Spleen (tissue), 11 donors: ENCODE data around the gene CCDC86. TPM values are rescaled to one million over a fixed set of nuclear protein-coding genes. Genes with fewer than 3 reads are reported as not detected.

ENCODE experiments used
- DNase-seq: peaks from one replicate; pipeline ENCODE4 v3.0.0-alpha.2; 2020
- H3K27ac ChIP-seq, 8 donors: fragments of 200-600 bp; sonication (generic) in 7 of 8; 1 replicate in 4 of 8; 2 replicates in 4 of 8; pipeline versions ENCODE4 v1.5.0 to v1.8.0; 2016 to 2021; ENCODE audit warnings: inconsistent platforms in 4 of 8, mild to moderate bottlenecking in 4 of 8, moderate library complexity in 1 of 8
- H3K27me3 ChIP-seq, 7 donors: fragments of 200-600 bp; sonication (generic) in 6 of 7; replicated peaks in 1 of 7; 1 replicate in 4 of 7; 2 replicates in 3 of 7; pipeline versions ENCODE4 v1.5.0 to v1.8.0; 2016 to 2021; ENCODE audit warnings: inconsistent platforms in 3 of 7, mild to moderate bottlenecking in 1 of 7
- H3K36me3 ChIP-seq, 6 donors: fragments of 200-600 bp; sonication (generic) in 5 of 6; 1 replicate in 4 of 6; 2 replicates in 2 of 6; pipeline versions ENCODE4 v1.5.0 to v1.8.0; 2016 to 2021; ENCODE audit warnings: inconsistent platforms in 2 of 6
- H3K4me1 ChIP-seq, 6 donors: fragments of 200-600 bp; sonication (generic) in 5 of 6; 1 replicate in 3 of 6; 2 replicates in 3 of 6; pipeline versions ENCODE4 v1.5.0 to v1.8.0; 2016 to 2021; ENCODE audit warnings: inconsistent platforms in 3 of 6
- H3K4me3 ChIP-seq, 8 donors: fragments of 200-600 bp; sonication (generic) in 7 of 8; 1 replicate in 4 of 8; 2 replicates in 4 of 8; pipeline versions ENCODE4 v1.5.0 to v1.8.0; 2016 to 2021; ENCODE audit warnings: inconsistent platforms in 4 of 8, mild to moderate bottlenecking in 4 of 8, moderate library complexity in 2 of 8
- H3K9me3 ChIP-seq, 8 donors: fragments of 200-600 bp; sonication (generic) in 7 of 8; 1 replicate in 4 of 8; 2 replicates in 4 of 8; pipeline versions ENCODE4 v1.5.0 to v1.8.0; 2016 to 2021; ENCODE audit warnings: inconsistent platforms in 4 of 8
- CTCF ChIP-seq, 11 experiments: fragments of 200-600 bp in 7 of 11; fragments of 450-650 bp in 4 of 11; sonication (generic) in 4 of 11; IDR thresholded peaks in 8 of 11; conservative IDR thresholded peaks in 3 of 11; 1 replicate in 7 of 11; 2 replicates in 4 of 11; pipeline versions ENCODE4 v1.4.0 to v1.8.0; 2016 to 2021; ENCODE audit warnings: antibody characterized with exemption in 11 of 11, inconsistent platforms in 4 of 11, mild to moderate bottlenecking in 1 of 11
- POLR2A ChIP-seq, 3 donors: fragments of 450-650 bp; IDR thresholded peaks; one replicate each; pipeline ENCODE4 v1.5.1; 2017; ENCODE audit warnings: antibody characterized with exemption in 3 of 3, mild to moderate bottlenecking in 1 of 3
- POLR2AphosphoS5 ChIP-seq, 3 donors: sonication (generic); formaldehyde crosslinking; IDR thresholded peaks; one replicate each; pipeline ENCODE4 v1.5.1; 2017; ENCODE audit warnings: antibody characterized with exemption in 3 of 3
- WGBS, 5 donors: extraction: QIAGEN DNeasy Blood & Tissue Kit in 3 of 5; methylation state at CpG; one replicate each; pipeline versions ENCODE4 v1.1.5 to v1.1.7; 2013 to 2018; 5-methylcytosine and 5-hydroxymethylcytosine counted together
- intact Hi-C: fragments of 100-400 bp; cut with DNase I; formaldehyde crosslinking; loops from one replicate; pipeline ENCODE4 v1.15.0; 2023; ENCODE audit warnings: low total_unique reads
- polyA plus RNA-seq, 3 donors: library from polyadenylated mRNA; stranded (reverse); fragments of 200-250 nt; gene quantifications; one replicate each; pipeline ENCODE4 v1.2.1, GENCODE V29; 2013
- total RNA-seq, 7 donors: library from RNA; depleted of rRNA in 3 of 7; stranded (reverse); fragments of >200 nt in 3 of 7; fragmentation: NEBNext Ultra II Directional in 4 of 7; extraction: Animal tissue kit (Norgen Biotek cat#: 25700) in 4 of 7; gene quantifications; one replicate each; pipeline versions ENCODE4 v1.1.0 to v1.2.1, GENCODE V29; 2016 to 2021
- donor health status: healthy with polysubstance abuse.
- donor health status: DM: no; HTN: no; CAD: no; lungs with moderate emphysema.
- donor health status: DM: no; HTN: no; CAD: no.
- donor health status: Bipolar disorder and iron deficiency.
- donor health status: healthy.
- donor health status: DM: no; HTN: no; CAD: no.
- donor health status: DM: yes; HTN: yes; CAD: no.

The CCDC86 gene
- total and polyA plus RNA-seq, 10 donors: 7.6 to 21.6 (median 12.3) TPM

- H3K4me3 ChIP-seq: no peak overlapping the region
- no peaks in the 10 kb centered on the region for H3K9me3 ChIP-seq
- H3K27me3 ChIP-seq: peaks cover 0 to 11% (median 0%) of the 10 kb centered on the region in 7 donors
- 56 to 76% (median 61%) methylated on average over 16 of the region's 16 CpGs for WGBS, 5 donors
- peaks cover 0 to 24% (median 1%) of the 10 kb centered on the region in 6 donors for H3K36me3 ChIP-seq
- peaks cover 0 to 30% (median 8%) of the 10 kb centered on the region in 6 donors for H3K4me1 ChIP-seq
- DNase-seq: peak; percentile 72
- intact Hi-C loops: no loop called here
- H3K27ac ChIP-seq: no peak overlapping the region
- TF ChIP-seq POLR2AphosphoS5 (IDR thresholded peaks at IDR 0.05): no peak
- no peak for TF ChIP-seq CTCF (IDR thresholded peaks at IDR 0.05 in 8 of 11, conservative IDR thresholded peaks at IDR 0.05 in 3 of 11)
- no peak for TF ChIP-seq POLR2A (IDR thresholded peaks at IDR 0.05)
These were observed 31.1 kb downstream of the CCDC86 start for GRCh38 chr11:60872961-60873524.

GRCh38 chr11:60873533-60873932, 31.6 kb downstream of the CCDC86 start:
- intact Hi-C loops: no loop called here
- H3K4me3 ChIP-seq: no peak overlapping the region
- WGBS, 5 donors: 87 to 95% (median 91%) methylated on average over 12 of the region's 12 CpGs
- peak; percentile 64 for DNase-seq
- H3K4me1 ChIP-seq: peaks cover 0 to 30% (median 8%) of the 10 kb centered on the region in 6 donors
- TF ChIP-seq CTCF (IDR thresholded peaks at IDR 0.05 in 8 of 11, conservative IDR thresholded peaks at IDR 0.05 in 3 of 11): no peak
- peaks cover 0 to 11% (median 0%) of the 10 kb centered on the region in 7 donors for H3K27me3 ChIP-seq
- H3K27ac ChIP-seq: no peak overlapping the region
- H3K36me3 ChIP-seq: peaks cover 0 to 28% (median 4%) of the 10 kb centered on the region in 6 donors
- H3K9me3 ChIP-seq: no peaks in the 10 kb centered on the region

GRCh38 chr11:60874421-60875365, 32.8 kb downstream of the CCDC86 start:
- intact Hi-C loops: no loop called here
- H3K27me3 ChIP-seq: peaks cover 0 to under 1% (median 0%) of the 10 kb centered on the region in 7 donors
- 89 to 95% (median 92%) methylated on average over 12 to 13 of the region's 13 CpGs for WGBS, 5 donors
- peaks cover 0 to 40% (median 7%) of the 10 kb centered on the region in 6 donors for H3K36me3 ChIP-seq
- H3K9me3 ChIP-seq: no peaks in the 10 kb centered on the region
- no peak for TF ChIP-seq POLR2A (IDR thresholded peaks at IDR 0.05)
- TF ChIP-seq POLR2AphosphoS5 (IDR thresholded peaks at IDR 0.05): peak in 1 of 3 donors; percentile 15
- DNase-seq: peak; percentile 52
- peaks cover 0 to 30% (median 8%) of the 10 kb centered on the region in 6 donors for H3K4me1 ChIP-seq
- H3K4me3 ChIP-seq: no peak overlapping the region
- H3K27ac ChIP-seq: no peak overlapping the region

GRCh38 chr11:60875366-60876167, 33.7 kb downstream of the CCDC86 start:
- WGBS, 5 donors: 88 to 94% (median 89%) methylated on average over 6 to 7 of the region's 7 CpGs
- Histone ChIP-seq H3K27ac (no peak overlapping the region), H3K36me3 (peaks cover 0 to 49% (median 12%) of the 10 kb centered on the region in 6 donors), H3K27me3 (no peaks in the 10 kb centered on the region), H3K4me3 (no peak overlapping the region), H3K9me3 (no peaks in the 10 kb centered on the region), H3K4me1 (peaks cover 0 to 27% (median 8%) of the 10 kb centered on the region in 6 donors)
- TF ChIP-seq CTCF (IDR thresholded peaks at IDR 0.05 in 8 of 11, conservative IDR thresholded peaks at IDR 0.05 in 3 of 11) (no peak), POLR2A (IDR thresholded peaks at IDR 0.05) (no peak), POLR2AphosphoS5 (IDR thresholded peaks at IDR 0.05) (no peak)
- DNase-seq: peak; percentile 47
- intact Hi-C loops: no loop called here
